ENCODE measurements around the gene CHTF18. TPM values are rescaled to one million over a fixed set of nuclear protein-coding genes. Genes with fewer than 3 reads are reported as not detected.

The CHTF18 gene
- total and polyA plus RNA-seq, 8 donors = 5.4 to 61.6 (median 8.0) TPM

DNA sequence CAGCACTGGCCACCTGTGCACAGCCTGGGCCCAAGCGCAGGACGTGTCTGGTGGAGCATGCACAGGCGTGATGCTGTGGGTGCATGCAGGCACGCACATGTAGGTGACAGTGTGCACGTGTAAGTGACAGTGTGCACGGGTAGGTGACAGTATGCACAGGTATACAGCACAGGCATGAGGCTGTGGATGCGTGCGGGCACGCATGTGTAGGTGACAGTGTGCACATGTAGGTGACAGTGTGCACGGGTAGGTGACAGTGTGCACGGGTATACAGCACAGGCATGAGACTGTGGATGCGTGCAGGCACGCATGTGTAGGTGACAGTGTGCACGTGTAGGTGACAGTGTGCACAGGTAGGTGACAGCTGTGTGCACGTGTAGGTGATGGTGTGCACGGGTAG lies 8.1 kb upstream of the CHTF18 start:
- 62 to 73% methylated on average over 16 of the region's 16 CpGs for WGBS, 2 donors
- no peak for DNase-seq
- Histone ChIP-seq H3K4me1 (no peaks in the 10 kb centered on the region), H3K4me3 (no peak overlapping the region), H3K9me3 (no peaks in the 10 kb centered on the region), H3K27ac (no peak overlapping the region), H3K27me3 (no peaks in the 10 kb centered on the region), H3K36me3 (no peaks in the 10 kb centered on the region)
- TF ChIP-seq, protein P1, sequence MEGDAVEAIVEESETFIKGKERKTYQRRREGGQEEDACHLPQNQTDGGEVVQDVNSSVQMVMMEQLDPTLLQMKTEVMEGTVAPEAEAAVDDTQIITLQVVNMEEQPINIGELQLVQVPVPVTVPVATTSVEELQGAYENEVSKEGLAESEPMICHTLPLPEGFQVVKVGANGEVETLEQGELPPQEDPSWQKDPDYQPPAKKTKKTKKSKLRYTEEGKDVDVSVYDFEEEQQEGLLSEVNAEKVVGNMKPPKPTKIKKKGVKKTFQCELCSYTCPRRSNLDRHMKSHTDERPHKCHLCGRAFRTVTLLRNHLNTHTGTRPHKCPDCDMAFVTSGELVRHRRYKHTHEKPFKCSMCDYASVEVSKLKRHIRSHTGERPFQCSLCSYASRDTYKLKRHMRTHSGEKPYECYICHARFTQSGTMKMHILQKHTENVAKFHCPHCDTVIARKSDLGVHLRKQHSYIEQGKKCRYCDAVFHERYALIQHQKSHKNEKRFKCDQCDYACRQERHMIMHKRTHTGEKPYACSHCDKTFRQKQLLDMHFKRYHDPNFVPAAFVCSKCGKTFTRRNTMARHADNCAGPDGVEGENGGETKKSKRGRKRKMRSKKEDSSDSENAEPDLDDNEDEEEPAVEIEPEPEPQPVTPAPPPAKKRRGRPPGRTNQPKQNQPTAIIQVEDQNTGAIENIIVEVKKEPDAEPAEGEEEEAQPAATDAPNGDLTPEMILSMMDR (IDR thresholded peaks at IDR 0.05) = no peak
- intact Hi-C loops (cut with DNase I) = loop anchor here in 1 of 3 donors (10.0 kb wide), 1 partner anchor 75 kb away; the partner anchor contains the start of gene FBXL16
- no peak for ATAC-seq
- no peak for FAIRE-seq

DNA sequence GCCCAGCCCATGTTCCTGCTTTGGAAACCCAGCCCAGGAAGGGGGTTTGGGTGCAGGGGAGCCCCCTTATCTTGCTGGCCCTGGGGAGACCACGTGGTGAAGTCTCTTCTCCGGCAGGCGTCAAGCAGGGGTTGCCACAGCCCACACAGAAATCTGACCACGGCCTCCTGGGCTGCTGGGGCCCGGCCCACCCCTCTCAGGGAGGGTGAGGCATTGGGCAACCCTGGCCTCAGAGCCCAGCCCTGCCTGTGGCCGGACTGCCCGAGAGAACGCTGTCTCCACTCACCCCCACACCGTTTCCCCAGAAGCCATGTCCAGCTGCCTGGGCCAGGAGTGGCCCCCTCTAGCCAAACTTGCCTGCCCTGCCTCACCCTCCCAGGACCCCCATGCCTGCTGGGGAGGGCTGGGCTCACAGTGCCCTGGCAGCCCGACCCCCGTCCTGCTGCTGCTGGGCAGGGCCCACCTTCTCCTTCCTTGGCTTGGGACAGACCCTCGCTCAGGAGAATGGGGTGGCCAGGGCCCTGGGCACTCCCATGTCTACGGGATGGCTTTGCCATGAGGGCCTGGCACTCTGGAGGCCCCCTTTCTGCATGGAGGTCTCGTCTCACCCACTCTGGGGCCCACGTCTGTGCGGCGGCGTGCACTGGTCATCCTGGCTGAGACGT lies 6.9 kb upstream of the CHTF18 start:
- ATAC-seq (no peak), FAIRE-seq (no peak), DNase-seq (no peak)
- Histone ChIP-seq H3K4me3 (no peak overlapping the region), H3K9me3 (no peaks in the 10 kb centered on the region), H3K27ac (no peak overlapping the region), H3K27me3 (no peaks in the 10 kb centered on the region), H3K4me1 (no peaks in the 10 kb centered on the region), H3K36me3 (no peaks in the 10 kb centered on the region)
- WGBS, 2 donors = 41 to 53% methylated on average over 19 of the region's 19 CpGs
- TF ChIP-seq, protein P1 (IDR thresholded peaks at IDR 0.05) = no peak
- intact Hi-C loops (cut with DNase I) = loop anchor here in 1 of 3 donors (10.0 kb wide), 1 partner anchor 77 kb away; the partner anchor contains the start of gene FBXL16

DNA sequence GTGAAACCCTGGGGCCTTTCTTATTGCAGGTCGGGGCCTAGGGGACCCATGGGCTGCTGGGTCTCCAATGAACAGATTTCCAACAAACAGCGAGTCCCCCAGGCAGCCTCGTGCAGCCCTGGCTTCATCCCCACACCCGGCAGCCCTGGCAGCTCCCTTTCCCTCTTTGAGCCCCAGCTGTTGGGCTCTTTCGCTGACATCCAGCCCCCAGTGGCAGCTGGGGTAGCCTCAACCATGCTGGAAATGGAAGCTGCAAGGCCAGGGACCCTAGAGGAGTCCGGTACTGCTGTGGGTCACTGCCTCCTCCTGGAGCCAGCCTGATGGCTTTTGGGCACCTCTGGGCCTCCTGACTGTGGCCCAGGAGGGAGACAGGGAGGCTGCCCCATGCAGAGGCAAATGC lies 6.2 kb upstream of the CHTF18 start:
- TF ChIP-seq, protein P1 (IDR thresholded peaks at IDR 0.05) = no peak
- H3K27ac ChIP-seq = no peak overlapping the region
- intact Hi-C loops (cut with DNase I) = loop anchor here in 1 of 3 donors (10.0 kb wide), 1 partner anchor 77 kb away; the partner anchor contains the start of gene FBXL16
- no peaks in the 10 kb centered on the region for H3K9me3 ChIP-seq
- 43 to 54% methylated on average over 6 of the region's 6 CpGs for WGBS, 2 donors
- H3K27me3 ChIP-seq = no peaks in the 10 kb centered on the region
- no peak for FAIRE-seq
- DNase-seq = no peak
- H3K4me3 ChIP-seq = no peak overlapping the region
- H3K36me3 ChIP-seq = no peaks in the 10 kb centered on the region
- peaks cover 0 to 3% (median 3%) of the 10 kb centered on the region in 3 donors for H3K4me1 ChIP-seq
- no peak for ATAC-seq

DNA sequence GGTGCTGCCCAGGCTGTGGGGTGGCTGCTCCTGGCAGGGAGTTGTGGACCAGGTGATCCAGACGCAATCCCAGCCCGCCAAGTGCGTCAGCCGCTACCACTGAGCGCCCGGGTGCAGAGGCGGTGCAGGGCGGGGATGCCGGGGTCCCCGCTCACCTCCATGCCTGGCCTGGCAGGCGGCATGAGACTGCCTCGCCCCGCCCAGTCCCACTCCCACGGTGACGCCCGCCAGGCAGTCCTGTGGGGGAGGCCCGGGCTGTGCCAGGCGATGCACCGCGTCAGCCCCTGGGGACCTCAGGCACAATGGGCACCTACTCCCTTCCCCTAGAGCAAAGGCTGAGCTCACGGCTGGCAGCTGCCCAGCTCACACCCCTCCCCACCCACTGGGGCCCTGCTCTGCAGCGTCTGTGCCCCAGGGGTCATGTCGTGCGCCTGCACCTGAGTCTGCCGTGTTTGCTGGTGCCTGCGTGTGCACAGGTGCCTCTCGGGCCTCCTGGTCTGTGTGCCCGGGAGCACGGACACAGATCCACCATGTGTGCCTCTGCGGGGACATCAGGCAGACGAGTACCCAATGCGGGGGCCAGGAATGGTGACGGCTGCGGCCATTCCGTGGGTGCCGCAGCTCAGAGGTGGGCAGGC lies 5.5 kb upstream of the CHTF18 start:
- ATAC-seq (no peak), FAIRE-seq (no peak), DNase-seq (no peak)
- peaks cover 0 to 7% (median 6%) of the 10 kb centered on the region in 3 donors for H3K4me1 ChIP-seq
- no peaks in the 10 kb centered on the region for H3K27me3 ChIP-seq
- 48 to 49% methylated on average over 34 to 36 of the region's 36 CpGs for WGBS, 2 donors
- no peaks in the 10 kb centered on the region for H3K36me3 ChIP-seq
- no peaks in the 10 kb centered on the region for H3K9me3 ChIP-seq
- H3K27ac ChIP-seq = no peak overlapping the region
- TF ChIP-seq, protein P1 (IDR thresholded peaks at IDR 0.05) = no peak
- intact Hi-C loops (cut with DNase I) = loop anchor here in 1 of 3 donors (10.0 kb wide), 1 partner anchor 78 kb away; the partner anchor contains the start of gene FBXL16
- H3K4me3 ChIP-seq = no peak overlapping the region
